ENCODE results near the gene ZBTB7A. TPM values are rescaled to one million over a fixed set of nuclear protein-coding genes. Genes with fewer than 3 reads are reported as not detected.

The ZBTB7A gene
- total RNA-seq, 1 experiment from 2014 or later, result 49.5 TPM

DNA sequence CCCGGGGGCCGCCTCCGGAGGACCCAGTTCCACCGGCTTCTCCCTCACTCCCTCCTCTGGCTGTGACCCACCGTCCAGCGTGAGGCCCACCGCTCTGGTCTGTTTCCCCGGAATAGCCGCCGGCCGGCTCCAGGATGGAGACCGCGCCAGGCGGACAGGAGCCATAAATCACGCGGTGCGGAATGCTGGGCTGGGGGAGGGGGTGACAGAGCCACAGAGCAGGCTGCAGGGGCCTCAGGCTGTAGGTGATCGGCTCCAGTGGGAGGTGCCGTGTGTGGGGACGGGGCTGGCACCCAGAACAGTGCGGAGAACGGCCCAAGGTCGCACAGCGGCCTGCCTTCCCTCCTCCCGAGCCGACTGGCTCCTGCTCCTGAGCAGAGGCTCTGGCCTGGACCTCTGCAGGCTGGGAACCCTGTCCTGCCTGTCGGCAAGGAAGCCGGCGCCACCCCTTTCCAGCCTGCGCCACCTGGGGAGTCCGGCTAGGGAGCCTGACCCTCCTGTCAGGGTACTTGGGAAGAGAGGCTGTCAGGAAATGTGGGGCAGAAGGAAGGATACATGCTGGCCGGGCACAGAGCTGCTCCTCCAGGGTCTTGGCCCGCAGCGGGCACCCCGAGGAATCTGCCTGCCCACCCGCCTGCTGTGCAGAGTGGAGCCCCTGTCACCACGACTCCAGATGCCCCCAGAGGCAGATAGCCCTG lies 50.8 kb downstream of the ZBTB7A start:
- intact Hi-C loops (cut with micrococcal nuclease), result no loop called here
- Histone ChIP-seq H3K4me2 (ENCODE audit: low read length) (no peak overlapping the region), H3K9me3 (ENCODE audit: control insufficient read depth in 1 of 2, insufficient read depth in 1 of 2, low read depth in 1 of 2, low read length in 2 of 2) (no peaks in the 10 kb centered on the region), H3K9me2 (ENCODE audit: insufficient read depth) (no peaks in the 10 kb centered on the region), H4K20me1 (ENCODE audit: insufficient read depth) (no peaks in the 10 kb centered on the region), H3K27ac (ENCODE audit: low read depth, low read length) (no peak overlapping the region; the same call in 1 of the 2 replicates), H3K36me3 (ENCODE audit: control insufficient read depth in 1 of 2, insufficient read depth in 2 of 2, low read length in 2 of 2) (peaks cover 3 to 5% of the 10 kb centered on the region in 2 experiments; a peak in 3 of 4 replicates), H3K9ac (ENCODE audit: low read length) (no peak overlapping the region), H2AFZ (ENCODE audit: low read depth, low read length, poor library complexity, severe bottlenecking) (no peak overlapping the region), H3K4me1 (ENCODE audit: control insufficient read depth in 1 of 2, insufficient read depth in 2 of 2, low read length in 2 of 2) (no peaks in the 10 kb centered on the region), H3K4me3 (replicated peaks in 1 of 2; ENCODE audit: low read depth in 1 of 2, low read length in 2 of 2) (no peak overlapping the region), H3K27me3 (ENCODE audit: insufficient read depth, low read length) (no peaks in the 10 kb centered on the region), H3K79me2 (ENCODE audit: insufficient read depth, low read length) (peaks cover 73% of the 10 kb centered on the region)
- ChIA-PET CTCF (no interaction called here), POLR2A (no interaction called here), RAD21 (ENCODE audit: low non-redundant PET in 1 of 2, low total read pairs in 2 of 2, uncharacterized antibody in 2 of 2, unreplicated experiment in 2 of 2) (no interaction called here)
- no peak for TF ChIP-seq SRF (IDR thresholded peaks at IDR 0.05; ENCODE audit: low read depth)
- TF ChIP-seq EZH2 (IDR thresholded peaks at IDR 0.05), result no peak
- TF ChIP-seq POLR2AphosphoS5 (IDR thresholded peaks at IDR 0.05; ENCODE audit: low read depth, low read length), result no peak
- no peak for TF ChIP-seq EZH2phosphoT487 (IDR thresholded peaks at IDR 0.05; ENCODE audit: borderline replicate concordance)
- no peak for TF ChIP-seq ZNF274 (IDR thresholded peaks at IDR 0.05; ENCODE audit: low read depth, low read length)
- no peak for TF ChIP-seq TCF7L2 (IDR thresholded peaks at IDR 0.05; ENCODE audit: borderline replicate concordance, extremely low read depth, insufficient read depth, insufficient read length)
- TF ChIP-seq ZFX (IDR thresholded peaks at IDR 0.05), result no peak
- TF ChIP-seq, protein P1, sequence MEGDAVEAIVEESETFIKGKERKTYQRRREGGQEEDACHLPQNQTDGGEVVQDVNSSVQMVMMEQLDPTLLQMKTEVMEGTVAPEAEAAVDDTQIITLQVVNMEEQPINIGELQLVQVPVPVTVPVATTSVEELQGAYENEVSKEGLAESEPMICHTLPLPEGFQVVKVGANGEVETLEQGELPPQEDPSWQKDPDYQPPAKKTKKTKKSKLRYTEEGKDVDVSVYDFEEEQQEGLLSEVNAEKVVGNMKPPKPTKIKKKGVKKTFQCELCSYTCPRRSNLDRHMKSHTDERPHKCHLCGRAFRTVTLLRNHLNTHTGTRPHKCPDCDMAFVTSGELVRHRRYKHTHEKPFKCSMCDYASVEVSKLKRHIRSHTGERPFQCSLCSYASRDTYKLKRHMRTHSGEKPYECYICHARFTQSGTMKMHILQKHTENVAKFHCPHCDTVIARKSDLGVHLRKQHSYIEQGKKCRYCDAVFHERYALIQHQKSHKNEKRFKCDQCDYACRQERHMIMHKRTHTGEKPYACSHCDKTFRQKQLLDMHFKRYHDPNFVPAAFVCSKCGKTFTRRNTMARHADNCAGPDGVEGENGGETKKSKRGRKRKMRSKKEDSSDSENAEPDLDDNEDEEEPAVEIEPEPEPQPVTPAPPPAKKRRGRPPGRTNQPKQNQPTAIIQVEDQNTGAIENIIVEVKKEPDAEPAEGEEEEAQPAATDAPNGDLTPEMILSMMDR (IDR thresholded peaks at IDR 0.05 in 2 of 3, conservative IDR thresholded peaks at IDR 0.05 in 1 of 3; ENCODE audit: borderline replicate concordance in 1 of 3, insufficient read depth in 1 of 3, low read depth in 2 of 3, low read length in 2 of 3), result no peak
- TF ChIP-seq POLR2A (IDR thresholded peaks at IDR 0.05; ENCODE audit: borderline replicate concordance, extremely low read depth, insufficient read depth, insufficient read length), result no peak
- no peak for TF ChIP-seq REST (IDR thresholded peaks at IDR 0.05; ENCODE audit: low read depth)
- TF ChIP-seq SIN3A (IDR thresholded peaks at IDR 0.05; ENCODE audit: low read depth), result no peak
- no peak for TF ChIP-seq EGR1 (IDR thresholded peaks at IDR 0.05; ENCODE audit: low read depth)
- DNase-seq (ENCODE audit: low read depth, low spot score), result no peak
- BruUV-seq (replicated peaks), result no TSS peak
- no peak for ATAC-seq
